ENCODE measurements around the gene MMP25. TPM values are rescaled to one million over a fixed set of nuclear protein-coding genes. Genes with fewer than 3 reads are reported as not detected.

Gene MMP25
- polyA plus RNA-seq, 1 of the 3 experiments (the other 2 are of a cell fraction), result 0.03 TPM

DNA sequence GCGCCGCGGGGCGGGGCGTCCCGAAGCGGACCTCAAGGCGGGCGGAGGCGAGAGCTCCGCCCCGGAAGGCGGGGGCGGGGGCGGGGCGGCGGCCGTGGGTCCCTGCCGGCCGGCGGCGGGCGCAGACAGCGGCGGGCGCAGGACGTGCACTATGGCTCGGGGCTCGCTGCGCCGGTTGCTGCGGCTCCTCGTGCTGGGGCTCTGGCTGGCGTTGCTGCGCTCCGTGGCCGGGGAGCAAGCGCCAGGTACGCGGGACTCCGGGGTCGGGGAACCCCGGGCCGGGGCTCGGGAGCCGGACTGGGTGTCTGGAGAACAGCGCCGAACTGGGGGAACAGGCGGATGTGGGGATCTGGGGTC is 26.1 kb upstream of the MMP25 start, which contains the start of gene TNFRSF12A:
Gene TNFRSF12A, plus strand, starts transcription at position 122 of the 357 bp plus-strand sequence. Its CDS starts 30 bp downstream, at position 152.
- Histone ChIP-seq H3K27me3 (ENCODE audit: insufficient read depth) (no peaks in the 10 kb centered on the region), H3K4me1 (ENCODE audit: control insufficient read depth in 1 of 2, insufficient read depth in 2 of 2, low read depth in 1 of 2, low read length in 1 of 2) (peaks cover 8 to 33% of the 10 kb centered on the region in 2 experiments; a peak in 3 of 4 replicates), H3K4me2 (peak within 1 kb of the TSS; percentile 99), H3K27ac (ENCODE audit: low read depth in 2 of 2, low read length in 1 of 2) (peak within 1 kb of the TSS; percentile 87 to 99), H2AFZ (ENCODE audit: low read depth) (0 out of 2 replicates have a peak within 1 kb of the TSS, but pooled peaks have one; percentile 81), H3K4me3 (ENCODE audit: low read depth in 2 of 2, low read length in 1 of 2) (peak within 1 kb of the TSS; percentile 80 to 88), H4K20me1 (ENCODE audit: insufficient read depth) (peaks cover 8% of the 10 kb centered on the region), H3K9me3 (no peaks in the 10 kb centered on the region), H3K9ac (peak within 1 kb of the TSS; percentile 100), H3K79me2 (ENCODE audit: insufficient read depth) (peaks cover 11% of the 10 kb centered on the region; the same call in 1 of the 2 replicates), H3K9me2 (no peaks in the 10 kb centered on the region), H3F3A (replicated peaks; ENCODE audit: insufficient read depth) (peaks cover 36% of the 10 kb centered on the region), H3K36me3 (replicated peaks in 1 of 2; ENCODE audit: control insufficient read depth in 1 of 2, insufficient read depth in 2 of 2, low read length in 1 of 2) (peaks cover 4 to 16% of the 10 kb centered on the region in 2 experiments)
- TF ChIP-seq TAF1 (IDR thresholded peaks at IDR 0.05; ENCODE audit: borderline replicate concordance, low read depth, low read length), result peak; percentile 93
- TF ChIP-seq POLR2AphosphoS5 (IDR thresholded peaks at IDR 0.05; ENCODE audit: low read depth, low read length), result peak; percentile 87
- TF ChIP-seq MXI1 (IDR thresholded peaks at IDR 0.05; ENCODE audit: low read depth, low read length), result peak; percentile 65; the same call in 1 of the 2 replicates
- TF ChIP-seq, protein P1, sequence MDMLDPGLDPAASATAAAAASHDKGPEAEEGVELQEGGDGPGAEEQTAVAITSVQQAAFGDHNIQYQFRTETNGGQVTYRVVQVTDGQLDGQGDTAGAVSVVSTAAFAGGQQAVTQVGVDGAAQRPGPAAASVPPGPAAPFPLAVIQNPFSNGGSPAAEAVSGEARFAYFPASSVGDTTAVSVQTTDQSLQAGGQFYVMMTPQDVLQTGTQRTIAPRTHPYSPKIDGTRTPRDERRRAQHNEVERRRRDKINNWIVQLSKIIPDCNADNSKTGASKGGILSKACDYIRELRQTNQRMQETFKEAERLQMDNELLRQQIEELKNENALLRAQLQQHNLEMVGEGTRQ (IDR thresholded peaks at IDR 0.05; ENCODE audit: borderline replicate concordance, low read depth, low read length), result no peak
- TF ChIP-seq, protein P2, sequence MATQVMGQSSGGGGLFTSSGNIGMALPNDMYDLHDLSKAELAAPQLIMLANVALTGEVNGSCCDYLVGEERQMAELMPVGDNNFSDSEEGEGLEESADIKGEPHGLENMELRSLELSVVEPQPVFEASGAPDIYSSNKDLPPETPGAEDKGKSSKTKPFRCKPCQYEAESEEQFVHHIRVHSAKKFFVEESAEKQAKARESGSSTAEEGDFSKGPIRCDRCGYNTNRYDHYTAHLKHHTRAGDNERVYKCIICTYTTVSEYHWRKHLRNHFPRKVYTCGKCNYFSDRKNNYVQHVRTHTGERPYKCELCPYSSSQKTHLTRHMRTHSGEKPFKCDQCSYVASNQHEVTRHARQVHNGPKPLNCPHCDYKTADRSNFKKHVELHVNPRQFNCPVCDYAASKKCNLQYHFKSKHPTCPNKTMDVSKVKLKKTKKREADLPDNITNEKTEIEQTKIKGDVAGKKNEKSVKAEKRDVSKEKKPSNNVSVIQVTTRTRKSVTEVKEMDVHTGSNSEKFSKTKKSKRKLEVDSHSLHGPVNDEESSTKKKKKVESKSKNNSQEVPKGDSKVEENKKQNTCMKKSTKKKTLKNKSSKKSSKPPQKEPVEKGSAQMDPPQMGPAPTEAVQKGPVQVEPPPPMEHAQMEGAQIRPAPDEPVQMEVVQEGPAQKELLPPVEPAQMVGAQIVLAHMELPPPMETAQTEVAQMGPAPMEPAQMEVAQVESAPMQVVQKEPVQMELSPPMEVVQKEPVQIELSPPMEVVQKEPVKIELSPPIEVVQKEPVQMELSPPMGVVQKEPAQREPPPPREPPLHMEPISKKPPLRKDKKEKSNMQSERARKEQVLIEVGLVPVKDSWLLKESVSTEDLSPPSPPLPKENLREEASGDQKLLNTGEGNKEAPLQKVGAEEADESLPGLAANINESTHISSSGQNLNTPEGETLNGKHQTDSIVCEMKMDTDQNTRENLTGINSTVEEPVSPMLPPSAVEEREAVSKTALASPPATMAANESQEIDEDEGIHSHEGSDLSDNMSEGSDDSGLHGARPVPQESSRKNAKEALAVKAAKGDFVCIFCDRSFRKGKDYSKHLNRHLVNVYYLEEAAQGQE (IDR thresholded peaks at IDR 0.05; ENCODE audit: low read depth, low read length), result peak; percentile 60; the same call in 1 of the 2 replicates
- TF ChIP-seq SIN3A (IDR thresholded peaks at IDR 0.05; ENCODE audit: borderline replicate concordance, low read depth, low read length), result peak; percentile 53; the same call in 1 of the 2 replicates
- WGBS (ENCODE audit: low lambda C conversion rate), result no CpG with 5 or more reads among the region's 49 CpGs
- CTCF ChIA-PET, result interaction anchor here (0.8 to 8.5 kb wide), 7 partner anchors 8 to 152 kb away, joined by 3 to 111 read pairs (median 4); partner anchors contain the start of gene CLDN9
- POLR2A ChIA-PET, result interaction anchor here (1.3 to 1.4 kb wide), 2 partner anchors 10 to 16 kb away, joined by 4 to 8 read pairs; no protein-coding TSS in a partner anchor
- DNase-seq, result peak; percentile 95

DNA sequence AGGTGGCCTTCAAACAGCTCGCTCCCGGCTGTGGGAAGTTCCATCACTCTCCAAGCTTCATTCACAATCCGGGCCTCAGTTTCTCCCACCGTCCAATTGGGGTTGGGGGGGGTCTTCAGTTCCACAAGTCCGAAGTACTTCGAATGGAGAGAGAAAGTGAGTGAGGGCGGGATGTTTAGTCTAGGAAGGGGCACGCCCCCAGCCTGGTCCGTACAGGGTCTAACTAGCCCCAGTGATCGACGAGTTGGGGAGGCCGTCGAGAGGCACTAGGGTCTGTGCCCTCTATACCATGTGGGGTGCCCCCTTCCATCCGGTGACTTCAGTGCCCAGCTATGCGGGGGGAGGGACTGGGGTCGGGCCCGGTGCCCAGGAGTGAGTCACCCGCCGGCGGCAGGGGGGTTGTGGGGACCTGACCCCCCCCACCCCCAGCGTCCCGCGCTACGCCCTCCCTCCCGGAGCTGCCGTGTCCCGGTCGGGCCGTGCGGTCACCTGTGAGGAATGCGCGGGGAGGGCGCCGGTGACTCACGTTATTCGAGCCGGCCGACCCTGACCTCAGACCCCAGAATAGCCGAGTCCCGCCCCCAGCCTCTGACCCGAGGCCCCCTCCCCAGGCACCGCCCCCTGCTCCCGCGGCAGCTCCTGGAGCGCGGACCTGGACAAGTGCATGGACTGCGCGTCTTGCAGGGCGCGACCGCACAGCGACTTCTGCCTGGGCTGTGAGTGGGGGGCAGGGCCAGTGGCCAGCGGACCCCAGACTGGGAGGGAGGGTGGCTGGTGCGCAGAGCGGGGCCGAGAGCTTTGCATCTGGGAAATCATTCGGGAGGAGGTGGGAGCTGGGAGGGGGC is 25.5 kb upstream of the MMP25 start:
- Histone ChIP-seq H3F3A (replicated peaks; ENCODE audit: insufficient read depth) (peaks cover 42% of the 10 kb centered on the region), H3K9me3 (no peaks in the 10 kb centered on the region), H3K27me3 (ENCODE audit: insufficient read depth) (no peaks in the 10 kb centered on the region), H3K36me3 (replicated peaks in 1 of 2; ENCODE audit: control insufficient read depth in 1 of 2, insufficient read depth in 2 of 2, low read length in 1 of 2) (peaks cover 6 to 16% of the 10 kb centered on the region in 2 experiments), H3K27ac (ENCODE audit: low read depth in 2 of 2, low read length in 1 of 2) (peak overlapping the region; percentile 87 to 99), H3K4me1 (ENCODE audit: control insufficient read depth in 1 of 2, insufficient read depth in 2 of 2, low read depth in 1 of 2, low read length in 1 of 2) (peaks cover 8 to 33% of the 10 kb centered on the region in 2 experiments; a peak in 3 of 4 replicates), H3K9me2 (no peaks in the 10 kb centered on the region), H3K79me2 (ENCODE audit: insufficient read depth) (peaks cover 11% of the 10 kb centered on the region; the same call in 1 of the 2 replicates), H3K9ac (peak overlapping the region; percentile 100), H2AFZ (ENCODE audit: low read depth) (no peak overlapping the region), H4K20me1 (ENCODE audit: insufficient read depth) (peaks cover 8% of the 10 kb centered on the region), H3K4me3 (ENCODE audit: low read depth in 2 of 2, low read length in 1 of 2) (peak overlapping the region; percentile 80 to 88), H3K4me2 (peak overlapping the region; percentile 99)
- ChIA-PET CTCF (interaction anchor here (0.9 to 8.5 kb wide), 9 partner anchors 9 to 153 kb away, joined by 3 to 111 read pairs (median 3); partner anchors contain the start of gene CLDN9), POLR2A (interaction anchor here (1.3 to 1.4 kb wide), 2 partner anchors 11 to 17 kb away, joined by 4 to 8 read pairs; no protein-coding TSS in a partner anchor)
- DNase-seq, result peak; percentile 72
- 2% methylated on average over 17 of the region's 57 CpGs for WGBS (ENCODE audit: low lambda C conversion rate)
- TF ChIP-seq, protein P3, sequence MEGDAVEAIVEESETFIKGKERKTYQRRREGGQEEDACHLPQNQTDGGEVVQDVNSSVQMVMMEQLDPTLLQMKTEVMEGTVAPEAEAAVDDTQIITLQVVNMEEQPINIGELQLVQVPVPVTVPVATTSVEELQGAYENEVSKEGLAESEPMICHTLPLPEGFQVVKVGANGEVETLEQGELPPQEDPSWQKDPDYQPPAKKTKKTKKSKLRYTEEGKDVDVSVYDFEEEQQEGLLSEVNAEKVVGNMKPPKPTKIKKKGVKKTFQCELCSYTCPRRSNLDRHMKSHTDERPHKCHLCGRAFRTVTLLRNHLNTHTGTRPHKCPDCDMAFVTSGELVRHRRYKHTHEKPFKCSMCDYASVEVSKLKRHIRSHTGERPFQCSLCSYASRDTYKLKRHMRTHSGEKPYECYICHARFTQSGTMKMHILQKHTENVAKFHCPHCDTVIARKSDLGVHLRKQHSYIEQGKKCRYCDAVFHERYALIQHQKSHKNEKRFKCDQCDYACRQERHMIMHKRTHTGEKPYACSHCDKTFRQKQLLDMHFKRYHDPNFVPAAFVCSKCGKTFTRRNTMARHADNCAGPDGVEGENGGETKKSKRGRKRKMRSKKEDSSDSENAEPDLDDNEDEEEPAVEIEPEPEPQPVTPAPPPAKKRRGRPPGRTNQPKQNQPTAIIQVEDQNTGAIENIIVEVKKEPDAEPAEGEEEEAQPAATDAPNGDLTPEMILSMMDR (IDR thresholded peaks at IDR 0.05), result no peak
- TF ChIP-seq, protein P4, sequence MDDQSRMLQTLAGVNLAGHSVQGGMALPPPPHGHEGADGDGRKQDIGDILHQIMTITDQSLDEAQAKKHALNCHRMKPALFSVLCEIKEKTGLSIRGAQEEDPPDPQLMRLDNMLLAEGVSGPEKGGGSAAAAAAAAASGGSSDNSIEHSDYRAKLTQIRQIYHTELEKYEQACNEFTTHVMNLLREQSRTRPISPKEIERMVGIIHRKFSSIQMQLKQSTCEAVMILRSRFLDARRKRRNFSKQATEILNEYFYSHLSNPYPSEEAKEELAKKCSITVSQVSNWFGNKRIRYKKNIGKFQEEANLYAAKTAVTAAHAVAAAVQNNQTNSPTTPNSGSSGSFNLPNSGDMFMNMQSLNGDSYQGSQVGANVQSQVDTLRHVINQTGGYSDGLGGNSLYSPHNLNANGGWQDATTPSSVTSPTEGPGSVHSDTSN (IDR thresholded peaks at IDR 0.05), result peak; percentile 77
- TF ChIP-seq FOSL2 (IDR thresholded peaks at IDR 0.05; ENCODE audit: borderline replicate concordance, low read depth) (peak; percentile 98), JUND (IDR thresholded peaks at IDR 0.05) (peak; percentile 99), TAF1 (IDR thresholded peaks at IDR 0.05; ENCODE audit: borderline replicate concordance, low read depth, low read length) (peak; percentile 53; the same call in 1 of the 2 replicates), TEAD4 (IDR thresholded peaks at IDR 0.05; ENCODE audit: borderline replicate concordance, insufficient read depth) (peak; percentile 98), CHD2 (IDR thresholded peaks at IDR 0.05; ENCODE audit: low read length, partially characterized antibody) (peak; percentile 11), SIN3A (IDR thresholded peaks at IDR 0.05; ENCODE audit: borderline replicate concordance, low read depth, low read length) (peak; percentile 27; the same call in 1 of the 2 replicates)
- TF ChIP-seq, protein P5, sequence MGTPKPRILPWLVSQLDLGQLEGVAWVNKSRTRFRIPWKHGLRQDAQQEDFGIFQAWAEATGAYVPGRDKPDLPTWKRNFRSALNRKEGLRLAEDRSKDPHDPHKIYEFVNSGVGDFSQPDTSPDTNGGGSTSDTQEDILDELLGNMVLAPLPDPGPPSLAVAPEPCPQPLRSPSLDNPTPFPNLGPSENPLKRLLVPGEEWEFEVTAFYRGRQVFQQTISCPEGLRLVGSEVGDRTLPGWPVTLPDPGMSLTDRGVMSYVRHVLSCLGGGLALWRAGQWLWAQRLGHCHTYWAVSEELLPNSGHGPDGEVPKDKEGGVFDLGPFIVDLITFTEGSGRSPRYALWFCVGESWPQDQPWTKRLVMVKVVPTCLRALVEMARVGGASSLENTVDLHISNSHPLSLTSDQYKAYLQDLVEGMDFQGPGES (IDR thresholded peaks at IDR 0.05; ENCODE audit: low read depth, low read length), result no peak

Measured in SK-N-SH (cell line).